Measurements from ENCODE around the gene TBC1D8. TPM values are rescaled to one million over a fixed set of nuclear protein-coding genes. Genes with fewer than 3 reads are reported as not detected.

TBC1D8 gene
- total RNA-seq, 4 donors from 2014 or later: 16.7 to 44.0 (median 19.7) TPM

GRCh38 chr2:101083613-101084012 lies 67.6 kb downstream of the TBC1D8 start:
- H3K27me3 ChIP-seq: no peaks in the 10 kb centered on the region
- no peak for DNase-seq
- no peak for TF ChIP-seq CTCF (IDR thresholded peaks at IDR 0.05)
- no peaks in the 10 kb centered on the region for H3K9me3 ChIP-seq
- H3K4me3 ChIP-seq: no peak overlapping the region
- no peaks in the 10 kb centered on the region for H3K4me1 ChIP-seq
- intact Hi-C loops (cut with DNase I; ENCODE audit: low total_unique reads): no loop called here
- no peaks in the 10 kb centered on the region for H3K36me3 ChIP-seq
- no peak overlapping the region for H3K27ac ChIP-seq

GRCh38 chr2:101082998-101083397 lies 68.2 kb downstream of the TBC1D8 start:
- no peak overlapping the region for H3K4me3 ChIP-seq
- no peaks in the 10 kb centered on the region for H3K9me3 ChIP-seq
- no peak for TF ChIP-seq CTCF (IDR thresholded peaks at IDR 0.05)
- TF ChIP-seq POLR2A (IDR thresholded peaks at IDR 0.05): no peak
- H3K27me3 ChIP-seq: no peaks in the 10 kb centered on the region
- DNase-seq: no peak
- H3K4me1 ChIP-seq: no peaks in the 10 kb centered on the region
- H3K27ac ChIP-seq: no peak overlapping the region
- H3K36me3 ChIP-seq: no peaks in the 10 kb centered on the region
- intact Hi-C loops (cut with DNase I; ENCODE audit: low total_unique reads): no loop called here

GRCh38 chr2:101081375-101081907 lies 69.7 kb downstream of the TBC1D8 start:
- Histone ChIP-seq H3K4me1 (no peaks in the 10 kb centered on the region), H3K27ac (no peak overlapping the region), H3K36me3 (no peaks in the 10 kb centered on the region), H3K27me3 (no peaks in the 10 kb centered on the region), H3K9me3 (no peaks in the 10 kb centered on the region), H3K4me3 (no peak overlapping the region)
- no peak for DNase-seq
- TF ChIP-seq CTCF (IDR thresholded peaks at IDR 0.05) (no peak), POLR2A (IDR thresholded peaks at IDR 0.05) (no peak)
- intact Hi-C loops (cut with DNase I; ENCODE audit: low total_unique reads): no loop called here

- TF ChIP-seq POLR2A (IDR thresholded peaks at IDR 0.05) (no peak), CTCF (IDR thresholded peaks at IDR 0.05) (no peak)
- H3K36me3 ChIP-seq: no peaks in the 10 kb centered on the region
- intact Hi-C loops (cut with DNase I; ENCODE audit: low total_unique reads): no loop called here
- H3K27me3 ChIP-seq: no peaks in the 10 kb centered on the region
- H3K9me3 ChIP-seq: no peaks in the 10 kb centered on the region
- no peak overlapping the region for H3K4me3 ChIP-seq
- H3K27ac ChIP-seq: no peak overlapping the region
- DNase-seq: no peak
- H3K4me1 ChIP-seq: peaks cover 0 to 8% of the 10 kb centered on the region in 2 donors
Observed at GRCh38 chr2:101080211-101081068, 70.7 kb downstream of the TBC1D8 start.

- Histone ChIP-seq H3K4me1 (peaks cover 0 to 8% of the 10 kb centered on the region in 2 donors), H3K9me3 (no peaks in the 10 kb centered on the region), H3K27me3 (no peaks in the 10 kb centered on the region), H3K27ac (no peak overlapping the region), H3K4me3 (no peak overlapping the region), H3K36me3 (no peaks in the 10 kb centered on the region)
- intact Hi-C loops (cut with DNase I; ENCODE audit: low total_unique reads): no loop called here
- TF ChIP-seq POLR2A (IDR thresholded peaks at IDR 0.05) (no peak), CTCF (IDR thresholded peaks at IDR 0.05) (no peak)
- DNase-seq: peak; percentile 28 to 66
Observed at GRCh38 chr2:101076581-101076980, 74.6 kb downstream of the TBC1D8 start.
